ENCODE data around the gene KLK12. TPM values are rescaled to one million over a fixed set of nuclear protein-coding genes. Genes with fewer than 3 reads are reported as not detected.

The KLK12 gene
- total and polyA plus RNA-seq, 9 of the 15 experiments (the other 6 are each of a cell fraction or from before 2014, with no cell fraction given) = not detected

DNA sequence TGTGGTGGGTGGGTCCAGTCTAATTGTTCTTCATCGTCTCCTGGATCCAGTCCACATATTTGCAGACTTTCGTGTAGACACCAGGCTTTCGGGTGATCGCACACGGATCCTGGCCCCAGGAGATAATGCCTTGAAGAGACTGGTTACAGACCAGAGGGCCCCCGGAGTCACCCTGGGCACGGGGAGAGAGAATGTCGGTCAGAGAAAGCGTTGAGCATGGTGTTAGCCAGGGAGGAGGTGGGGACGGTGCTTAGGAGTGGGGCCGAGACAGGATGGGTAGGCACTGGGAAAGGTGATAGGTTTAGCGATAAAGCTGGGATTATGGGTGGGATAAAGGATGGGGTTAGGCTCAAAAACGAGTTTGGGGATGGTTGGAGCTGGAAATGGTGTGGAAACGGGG lies 12.3 kb downstream of the KLK12 start:
- no TSS peak for BruUV-seq (replicated peaks)
- ChIA-PET CTCF (ENCODE audit: low intra/inter-chr PET ratio) (interaction anchor here (4.4 kb wide), 1 partner anchor 73 kb away, joined by 35 read pairs; no protein-coding TSS in a partner anchor), POLR2A (no interaction called here)
- no peak overlapping the region for H2AFZ ChIP-seq (ENCODE audit: low read depth, low read length)
- DNase-seq (ENCODE audit: extremely low read depth in 1 of 4, low spot score in 3 of 4) = no peak
- H3K4me3 ChIP-seq = no peak overlapping the region
- no peak for FAIRE-seq
- H3K9me1 ChIP-seq (ENCODE audit: control insufficient read depth, insufficient read depth, low read length) = no peaks in the 10 kb centered on the region
- peaks cover 21 to 58% of the 10 kb centered on the region in 2 experiments for H3K27me3 ChIP-seq (ENCODE audit: control insufficient read depth in 2 of 2, insufficient read depth in 2 of 2, low read length in 2 of 2)
- H3K36me3 ChIP-seq (ENCODE audit: control insufficient read depth, insufficient read depth, low read length) = no peaks in the 10 kb centered on the region
- peaks cover 4 to 27% of the 10 kb centered on the region in 2 experiments for H3K4me1 ChIP-seq (replicated peaks in 1 of 2; ENCODE audit: control insufficient read depth in 2 of 2, insufficient read depth in 2 of 2, low read length in 2 of 2)
- no peak overlapping the region for H3K4me2 ChIP-seq (ENCODE audit: insufficient read depth, low read length)
- 0 out of 2 replicates have a peak, but pooled peaks have one; percentile 36 for TF ChIP-seq MCM3 (IDR thresholded peaks at IDR 0.05)
- TF ChIP-seq, protein P1, sequence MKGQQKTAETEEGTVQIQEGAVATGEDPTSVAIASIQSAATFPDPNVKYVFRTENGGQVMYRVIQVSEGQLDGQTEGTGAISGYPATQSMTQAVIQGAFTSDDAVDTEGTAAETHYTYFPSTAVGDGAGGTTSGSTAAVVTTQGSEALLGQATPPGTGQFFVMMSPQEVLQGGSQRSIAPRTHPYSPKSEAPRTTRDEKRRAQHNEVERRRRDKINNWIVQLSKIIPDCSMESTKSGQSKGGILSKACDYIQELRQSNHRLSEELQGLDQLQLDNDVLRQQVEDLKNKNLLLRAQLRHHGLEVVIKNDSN (CRISPR knock-in tag; IDR thresholded peaks at IDR 0.05) = no peak
- H3K9ac ChIP-seq (ENCODE audit: insufficient read depth in 1 of 2, low read depth in 2 of 2, low read length in 2 of 2) = no peak overlapping the region
- in situ Hi-C loops (cut with MboI) = loop anchor here (5.0 kb wide), 1 partner anchor 70 kb away; no protein-coding TSS in a partner anchor
- 0 out of 2 replicates have a peak, but pooled peaks cover 8% of the 10 kb centered on the region for H4K20me1 ChIP-seq (replicated peaks; ENCODE audit: control insufficient read depth, insufficient read depth, low read length)
- no peaks in the 10 kb centered on the region for H3K79me2 ChIP-seq (ENCODE audit: control insufficient read depth, insufficient read depth, low read length)
- no peak overlapping the region for H3K27ac ChIP-seq (ENCODE audit: extremely low read depth, low read depth, low read length)
- WGBS (ENCODE audit: insufficient coverage, low coverage, missing lambda C conversion rate) = 4% methylated on average over 14 of the region's 14 CpGs
- ATAC-seq = no peak
- no peaks in the 10 kb centered on the region for H3K9me3 ChIP-seq (replicated peaks; ENCODE audit: control insufficient read depth, insufficient read depth, low read depth, low read length)
- intact Hi-C loops (cut with micrococcal nuclease) = no loop called here

GRCh38 chr19:51020988-51021651 lies 13.7 kb downstream of the KLK12 start:
- Histone ChIP-seq H3K9me3 (replicated peaks; ENCODE audit: control insufficient read depth, insufficient read depth, low read depth, low read length) (no peaks in the 10 kb centered on the region), H3K9me1 (ENCODE audit: control insufficient read depth, insufficient read depth, low read length) (no peaks in the 10 kb centered on the region), H3K4me3 (no peak overlapping the region), H3K36me3 (ENCODE audit: control insufficient read depth, insufficient read depth, low read length) (no peaks in the 10 kb centered on the region), H3K27ac (ENCODE audit: extremely low read depth, low read depth, low read length) (no peak overlapping the region), H2AFZ (ENCODE audit: low read depth, low read length) (peak overlapping the region; percentile 37), H3K79me2 (ENCODE audit: control insufficient read depth, insufficient read depth, low read length) (no peaks in the 10 kb centered on the region), H3K27me3 (ENCODE audit: control insufficient read depth in 2 of 2, insufficient read depth in 2 of 2, low read length in 2 of 2) (peaks cover 18 to 53% of the 10 kb centered on the region in 2 experiments), H3K4me1 (replicated peaks in 1 of 2; ENCODE audit: control insufficient read depth in 2 of 2, insufficient read depth in 2 of 2, low read length in 2 of 2) (peaks cover 4 to 30% of the 10 kb centered on the region in 2 experiments), H3K9ac (ENCODE audit: insufficient read depth in 1 of 2, low read depth in 2 of 2, low read length in 2 of 2) (no peak overlapping the region; a peak in 1 of 4 replicates), H4K20me1 (replicated peaks; ENCODE audit: control insufficient read depth, insufficient read depth, low read length) (0 out of 2 replicates have a peak, but pooled peaks cover 8% of the 10 kb centered on the region), H3K4me2 (ENCODE audit: insufficient read depth, low read length) (peak overlapping the region; percentile 33; the same call in 1 of the 2 replicates)
- DNase-seq (ENCODE audit: extremely low read depth in 1 of 4, low spot score in 3 of 4) (peak; percentile 35 to 61 (median 48)), ATAC-seq (peak; percentile 65), FAIRE-seq (peak; percentile 69)
- WGBS (ENCODE audit: insufficient coverage, low coverage, missing lambda C conversion rate) = 10% methylated on average over 6 of the region's 7 CpGs
- intact Hi-C loops (cut with micrococcal nuclease) = loop anchor here (2.0 kb wide), 1 partner anchor 76 kb away; no protein-coding TSS in a partner anchor
- in situ Hi-C loops (cut with MboI) = loop anchor here (5.0 kb wide), 1 partner anchor 71 kb away; no protein-coding TSS in a partner anchor
- POLR2A ChIA-PET = interaction anchor here (0.6 to 0.8 kb wide), 3 partner anchors 66 to 223 kb away, joined by 3 to 5 read pairs (median 3); no protein-coding TSS in a partner anchor
- CTCF ChIA-PET (ENCODE audit: low intra/inter-chr PET ratio) = interaction anchor here (0.7 to 4.4 kb wide), 3 partner anchors 75 to 503 kb away, joined by 4 to 35 read pairs (median 5); no protein-coding TSS in a partner anchor
- no TSS peak for BruUV-seq (replicated peaks)
- TF ChIP-seq ILK (tag; IDR thresholded peaks at IDR 0.05; ENCODE audit: borderline replicate concordance, low read depth) = no peak
- TF ChIP-seq RBM17 (IDR thresholded peaks at IDR 0.05; ENCODE audit: borderline replicate concordance, low read depth, low read length) = no peak
- peak; percentile 86 for TF ChIP-seq RAD51 (IDR thresholded peaks at IDR 0.05; ENCODE audit: borderline replicate concordance, low read depth)
- no peak for TF ChIP-seq POLR2H (tag; IDR thresholded peaks at IDR 0.05; ENCODE audit: low read depth)
- TF ChIP-seq FOXK2 (conservative IDR thresholded peaks at IDR 0.05 in 1 of 2, IDR thresholded peaks at IDR 0.05 in 1 of 2; ENCODE audit: low read depth in 2 of 2) = no peak
- 0 out of 4 replicates have a peak, but pooled peaks of 1 of the 2 experiments have one; percentile 26 for TF ChIP-seq RCOR1 (IDR thresholded peaks at IDR 0.05; ENCODE audit: borderline replicate concordance in 1 of 2, low read depth in 2 of 2, low read length in 2 of 2)
- peak; percentile 35; the same call in 1 of the 2 replicates for TF ChIP-seq TOE1 (IDR thresholded peaks at IDR 0.05; ENCODE audit: borderline replicate concordance)
- no peak for TF ChIP-seq TOE1 (CRISPR knock-in tag; IDR thresholded peaks at IDR 0.05; ENCODE audit: borderline replicate concordance, low read depth)

All from K562 (cell line).